NCI-H2107 treated with DMSO at 0.1 percent for 48 hours (cell line): ENCODE measurements around the gene PFKL.

Source experiments
- DNase-seq: peaks from one replicate; lab custom pipeline; 2025; ENCODE audit not compliant: unreplicated experiment; lab: John Stamatoyannopoulos, UW

PFKL gene

GRCh38 chr21:44299458-44300261 lies at the start of gene PFKL:
PFKL (plus strand) TSS chr21:44300053; CDS start chr21:44300106, 53 bp downstream.
- DNase-seq, result no peak

GRCh38 chr21:44253832-44254710 lies 45.8 kb upstream of the PFKL start:
- no peak for DNase-seq

- DNase-seq, result no peak
These were observed 44.3 kb upstream of the PFKL start for GRCh38 chr21:44255511-44255981.

GRCh38 chr21:44258056-44258725 lies 41.7 kb upstream of the PFKL start:
- DNase-seq, result no peak

- DNase-seq, result no peak
These were observed 40.7 kb upstream of the PFKL start for GRCh38 chr21:44259082-44259705.

GRCh38 chr21:44260066-44260465 lies 39.8 kb upstream of the PFKL start:
- no peak for DNase-seq

- no peak for DNase-seq
These were observed 38.8 kb upstream of the PFKL start for GRCh38 chr21:44260791-44261631.

GRCh38 chr21:44261675-44262295 lies 38.1 kb upstream of the PFKL start, which contains the start of gene DNMT3L:
DNMT3L (minus strand) TSS chr21:44261897; CDS start chr21:44261259, 638 bp downstream.
- DNase-seq, result no peak

- DNase-seq, result no peak
These were observed 37.4 kb upstream of the PFKL start for GRCh38 chr21:44262338-44263056.

GRCh38 chr21:44263221-44263760 lies 36.6 kb upstream of the PFKL start:
- no peak for DNase-seq

GRCh38 chr21:44263768-44264167 lies 36.1 kb upstream of the PFKL start:
- no peak for DNase-seq

GRCh38 chr21:44265734-44266270 lies 34.1 kb upstream of the PFKL start:
- DNase-seq, result no peak

GRCh38 chr21:44267655-44268142 lies 32.2 kb upstream of the PFKL start:
- no peak for DNase-seq

- no peak for DNase-seq
These were observed 30.8 kb upstream of the PFKL start for GRCh38 chr21:44269090-44269489.

- DNase-seq, result no peak
These were observed 28.1 kb upstream of the PFKL start for GRCh38 chr21:44271558-44272283.

GRCh38 chr21:44272284-44272858 lies 27.5 kb upstream of the PFKL start:
- no peak for DNase-seq

- DNase-seq, result no peak
These were observed 26.8 kb upstream of the PFKL start for GRCh38 chr21:44273046-44273445.
